H1 (cell line): Measurements from ENCODE around the gene ACE. TPM values are rescaled to one million over a fixed set of nuclear protein-coding genes. Genes with fewer than 3 reads are reported as not detected.

ENCODE experiments used
- BACH1 ChIP-seq: IDR thresholded peaks from 2 replicates; pipeline ENCODE4 v1.6.1; 2012; ENCODE audit warnings: low read length, improper control_type of control experiment
- CHD1 ChIP-seq: IDR thresholded peaks from 2 replicates; pipeline ENCODE4 v1.6.1; 2012; ENCODE audit warnings: low read depth, low read length, improper control_type of control experiment
- CTBP2 ChIP-seq: IDR thresholded peaks from 2 replicates; pipeline ENCODE4 v1.7.0; 2011; ENCODE audit warnings: borderline replicate concordance, mild to moderate bottlenecking, moderate library complexity, mixed read lengths, low read length; ENCODE audit not compliant: insufficient read depth, insufficient read length
- CTCF ChIP-seq, 3 experiments: IDR thresholded peaks; 1 replicate in 2 of 3; 2 replicates in 1 of 3; pipeline versions ENCODE4 v1.5.1 to v1.6.1; 2011; ENCODE audit warnings: low read length in 3 of 3, mild to moderate bottlenecking in 3 of 3, inconsistent platforms in 2 of 3, low read depth in 1 of 3, moderate library complexity in 1 of 3; ENCODE audit not compliant: insufficient read depth in 1 of 3; ENCODE audit errors: control extremely low read depth in 1 of 3
- EP300 ChIP-seq, 2 experiments: IDR thresholded peaks; 1 replicate in 1 of 2; 2 replicates in 1 of 2; pipeline ENCODE4 v1.6.1; 2011 to 2012; ENCODE audit warnings: low read depth in 2 of 2, low read length in 2 of 2, mild to moderate bottlenecking in 2 of 2, borderline replicate concordance in 1 of 2, inconsistent platforms in 1 of 2, moderate library complexity in 1 of 2
- JUN ChIP-seq: IDR thresholded peaks from 2 replicates; pipeline ENCODE4 v1.6.1; 2011; ENCODE audit warnings: low read depth, mild to moderate bottlenecking, improper control_type of control experiment, low read length
- MAFK ChIP-seq: IDR thresholded peaks from 2 replicates; pipeline ENCODE4 v1.6.1; 2012; ENCODE audit warnings: low read depth, mild to moderate bottlenecking, improper control_type of control experiment, low read length
- RFX5 ChIP-seq: IDR thresholded peaks from 2 replicates; pipeline ENCODE4 v1.6.1; 2011; ENCODE audit warnings: low read depth, low read length, improper control_type of control experiment, borderline replicate concordance
- polyA plus RNA-seq, 7 experiments: library from polyadenylated mRNA; depleted of rRNA in 3 of 7; stranded (reverse) in 5 of 7; unstranded in 2 of 7; fragments of >200 nt in 5 of 7; fragments of 200-250 nt in 2 of 7; gene quantifications; 1 replicate in 5 of 7; 2 replicates in 1 of 7; 4 replicates in 1 of 7; pipeline versions ENCODE4 v1.2.1 to v1.2.3, GENCODE V29; 2011 to 2013; ENCODE audit warnings: missing spikeins in 2 of 7, mixed read lengths in 2 of 7
- total RNA-seq: library from RNA; stranded (reverse); fragmentation: NEBNext Ultra II Directional; extraction: Animal tissue kit (Norgen Biotek cat#: 25700); gene quantifications from 2 replicates; pipeline ENCODE4 v1.2.1, GENCODE V29; 2021

ACE gene
- total and polyA plus RNA-seq, 2 of the 8 experiments (the other 6 are each of a cell fraction or from before 2014, with no cell fraction given) = 2.5 to 5.5 TPM

- TF ChIP-seq CTBP2 (no peak), JUN (no peak), CHD1 (no peak), CTCF (IDR thresholded peaks at IDR 0.05; ENCODE audit: control extremely low read depth in 1 of 3, insufficient read depth in 1 of 3, low read depth in 1 of 3, low read length in 3 of 3) (peak; percentile 37 to 68 (median 66); a peak in 3 of 4 replicates), RFX5 (no peak), MAFK (peak; percentile 67; the same call in 1 of the 2 replicates), EP300 (IDR thresholded peaks at IDR 0.05; ENCODE audit: borderline replicate concordance in 1 of 2, low read depth in 2 of 2, low read length in 2 of 2) (no peak), BACH1 (peak; percentile 26; the same call in 1 of the 2 replicates)
These were observed 41.8 kb upstream of the ACE start (continued) for GRCh38 chr17:63434951-63435571.
